Daoy (cell line): Measurements from ENCODE around the gene RSPO4. TPM values are rescaled to one million over a fixed set of nuclear protein-coding genes. Genes with fewer than 3 reads are reported as not detected.

ENCODE experiments used
- DNase-seq: peaks from one replicate; pipeline ENCODE4 v3.0.0-alpha.2; 2015; ENCODE audit warnings: low read depth
- total RNA-seq: library from RNA; depleted of rRNA; stranded (reverse); fragments of >200 nt; shearing (Covaris generic); gene quantifications from 2 replicates; pipeline ENCODE4 v1.2.3, GENCODE V29; 2014

RSPO4 gene
- total RNA-seq, 1 experiment from 2014 or later: not detected

GRCh38 chr20:967796-968742 is 34.0 kb downstream of the RSPO4 start:
- DNase-seq: peak; percentile 70

- no peak for DNase-seq
Measured at GRCh38 chr20:965956-966355, 36.2 kb downstream of the RSPO4 start.

GRCh38 chr20:963795-964194 is 38.3 kb downstream of the RSPO4 start:
- no peak for DNase-seq

- no peak for DNase-seq
Measured at GRCh38 chr20:962683-963082, 39.4 kb downstream of the RSPO4 start.

- no peak for DNase-seq
Measured at GRCh38 chr20:962223-962622, 39.9 kb downstream of the RSPO4 start.

GRCh38 chr20:961768-962167 is 40.3 kb downstream of the RSPO4 start:
- DNase-seq: no peak

GRCh38 chr20:959996-960615 is 42.0 kb downstream of the RSPO4 start:
- DNase-seq: no peak

GRCh38 chr20:958936-959815 is 42.9 kb downstream of the RSPO4 start:
- no peak for DNase-seq

GRCh38 chr20:957544-957943 is 44.6 kb downstream of the RSPO4 start:
- DNase-seq: no peak

- peak; percentile 71 for DNase-seq
Measured at GRCh38 chr20:956330-956951, 45.7 kb downstream of the RSPO4 start.

- no peak for DNase-seq
Measured at GRCh38 chr20:955656-956055, 46.5 kb downstream of the RSPO4 start.

GRCh38 chr20:955111-955510 is 47.0 kb downstream of the RSPO4 start:
- no peak for DNase-seq

- DNase-seq: peak; percentile 27
Measured at GRCh38 chr20:953742-954141, 48.4 kb downstream of the RSPO4 start.

- DNase-seq: no peak
Measured at GRCh38 chr20:952196-952795, 49.8 kb downstream of the RSPO4 start.

GRCh38 chr20:951384-952169 is 50.5 kb downstream of the RSPO4 start:
- DNase-seq: no peak

- DNase-seq: no peak
Measured at GRCh38 chr20:949717-950116, 52.4 kb downstream of the RSPO4 start.

- DNase-seq: no peak
Measured at GRCh38 chr20:946826-947225, 55.3 kb downstream of the RSPO4 start.

- DNase-seq: no peak
Measured at GRCh38 chr20:945841-946240, 56.3 kb downstream of the RSPO4 start.

GRCh38 chr20:944774-945410 is 57.2 kb downstream of the RSPO4 start:
- DNase-seq: no peak

GRCh38 chr20:944148-944547 is 58.0 kb downstream of the RSPO4 start:
- no peak for DNase-seq
